Effector memory CD8-positive, alpha-beta T cell (primary cell): ENCODE measurements around the gene ATXN1.

Experiments
- ATAC-seq: fragments of 150-1000 bp; cut with Tn5 transposase; replicated peaks from 2 replicates; pipeline ENCODE4 v1.10.0; 2021; ENCODE audit warnings: mild to moderate bottlenecking, moderate library complexity
- DNase-seq, 3 experiments: peaks; one replicate each; pipeline ENCODE4 v3.0.0; 2021
- H3K27ac Mint-ChIP-seq, 2 donors: one replicate each; pipeline ENCODE4 v1.8.0; 2022; ENCODE audit warnings: mild to moderate bottlenecking in 2 of 2, mixed read lengths in 2 of 2, moderate library complexity in 2 of 2
- H3K27me3 Mint-ChIP-seq, 2 donors: one replicate each; pipeline ENCODE4 v1.8.0; 2022; ENCODE audit warnings: mixed read lengths in 2 of 2
- H3K36me3 Mint-ChIP-seq: one replicate; pipeline ENCODE4 v1.8.0; 2022; ENCODE audit warnings: mild to moderate bottlenecking, moderate library complexity, mixed read lengths; ENCODE audit not compliant: insufficient read depth
- H3K4me1 Mint-ChIP-seq, 2 donors: one replicate each; pipeline ENCODE4 v1.8.0; 2022; ENCODE audit warnings: low read depth in 2 of 2, mixed read lengths in 2 of 2
- H3K4me3 Mint-ChIP-seq, 2 donors: one replicate each; pipeline ENCODE4 v1.8.0; 2022; ENCODE audit warnings: mild to moderate bottlenecking in 2 of 2, mixed read lengths in 2 of 2, moderate library complexity in 2 of 2
- H3K9me3 Mint-ChIP-seq, 2 donors: one replicate each; pipeline ENCODE4 v1.8.0; 2022; ENCODE audit warnings: mixed read lengths in 2 of 2

ATXN1 gene

GRCh38 chr6:16313732-16314131 lies 447.5 kb downstream of the ATXN1 start:
- peaks cover 22 to 27% of the 10 kb centered on the region in 2 donors for H3K4me1 Mint-ChIP-seq
- ATAC-seq (no peak), DNase-seq (no peak)
- H3K36me3 Mint-ChIP-seq: peaks cover 13% of the 10 kb centered on the region
- H3K4me3 Mint-ChIP-seq: no peak overlapping the region
- H3K27me3 Mint-ChIP-seq: no peaks in the 10 kb centered on the region
- H3K27ac Mint-ChIP-seq: no peak overlapping the region
- H3K9me3 Mint-ChIP-seq: no peaks in the 10 kb centered on the region

DNA sequence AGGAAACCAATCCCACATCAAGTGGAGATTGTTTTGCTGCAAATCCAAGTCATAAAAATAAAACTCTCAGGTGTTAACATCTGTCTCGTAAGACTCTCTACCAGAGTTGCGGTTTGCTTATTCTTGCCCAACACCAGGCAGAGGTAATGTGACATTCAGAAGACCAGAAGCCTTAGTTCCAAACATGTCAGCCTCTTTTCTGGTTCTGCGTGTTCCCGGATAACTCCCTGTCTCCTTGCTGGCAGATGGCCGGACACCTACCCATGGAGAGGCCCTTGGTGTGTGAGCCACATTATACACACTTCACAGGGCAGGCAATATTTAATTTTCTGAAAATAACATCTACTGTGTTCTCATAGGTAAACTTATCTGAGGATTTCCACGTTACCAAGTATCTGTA lies 449.5 kb downstream of the ATXN1 start:
- no peak overlapping the region for H3K27ac Mint-ChIP-seq
- no peaks in the 10 kb centered on the region for H3K27me3 Mint-ChIP-seq
- no peak for DNase-seq
- no peak for ATAC-seq
- H3K4me1 Mint-ChIP-seq: peaks cover 9 to 12% of the 10 kb centered on the region in 2 donors
- H3K4me3 Mint-ChIP-seq: no peak overlapping the region
- H3K36me3 Mint-ChIP-seq: peaks cover 8% of the 10 kb centered on the region
- H3K9me3 Mint-ChIP-seq: no peaks in the 10 kb centered on the region

GRCh38 chr6:16306334-16306733 lies 454.9 kb downstream of the ATXN1 start:
- Mint-ChIP-seq H3K27ac (peak overlapping the region in 1 of 2 donors; percentile 17), H3K9me3 (no peaks in the 10 kb centered on the region), H3K36me3 (peaks cover 53% of the 10 kb centered on the region), H3K4me3 (no peak overlapping the region), H3K4me1 (peaks cover 0 to 9% of the 10 kb centered on the region in 2 donors), H3K27me3 (no peaks in the 10 kb centered on the region)
- ATAC-seq: no peak
- no peak for DNase-seq

DNA sequence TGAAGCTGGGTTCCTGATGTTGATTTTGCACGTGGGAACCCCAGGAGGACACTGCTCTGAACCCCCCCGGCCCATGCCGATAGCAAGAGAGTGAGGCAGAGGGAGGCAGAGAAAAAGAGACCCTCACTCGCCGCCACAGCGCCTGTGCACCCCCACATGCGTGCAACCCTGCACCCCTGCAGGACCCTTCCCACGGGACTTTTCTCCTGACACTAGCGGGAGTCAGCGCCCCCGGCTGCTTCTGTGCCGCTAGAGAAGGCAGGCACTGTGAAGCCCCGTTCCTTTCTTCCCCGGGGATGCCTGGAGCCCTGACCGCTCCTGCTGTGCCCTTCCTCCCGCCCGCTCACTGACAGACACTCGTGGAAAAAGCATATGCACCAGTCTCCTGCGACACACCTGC lies 455.5 kb downstream of the ATXN1 start:
- Mint-ChIP-seq H3K27ac (no peak overlapping the region), H3K4me1 (peaks cover 0 to 9% of the 10 kb centered on the region in 2 donors), H3K36me3 (peaks cover 53% of the 10 kb centered on the region), H3K4me3 (no peak overlapping the region), H3K9me3 (no peaks in the 10 kb centered on the region), H3K27me3 (no peaks in the 10 kb centered on the region)
- ATAC-seq: no peak
- DNase-seq: no peak

DNA sequence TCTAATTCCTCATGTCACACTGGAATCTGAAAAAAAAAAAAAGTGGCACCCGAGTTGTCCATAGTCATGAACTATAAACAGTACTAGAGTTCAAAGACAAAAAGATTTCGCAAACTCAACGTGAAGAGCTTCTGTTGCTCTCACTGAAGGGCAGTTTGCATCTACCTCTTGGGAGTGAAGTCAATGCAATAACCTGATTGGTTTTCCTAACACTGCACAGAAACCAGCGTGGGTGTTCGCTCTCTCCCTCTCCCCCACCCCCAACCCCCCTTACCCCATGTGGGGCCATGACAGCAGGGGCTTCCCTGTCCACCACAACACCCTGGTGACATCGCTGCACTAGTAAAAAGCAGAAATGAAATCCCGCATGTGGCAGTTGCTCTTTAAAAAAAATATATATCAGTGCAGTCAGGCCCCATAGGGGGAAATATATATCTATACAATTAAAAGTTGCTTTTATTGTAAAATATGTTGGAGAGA lies 456.0 kb downstream of the ATXN1 start:
- no peaks in the 10 kb centered on the region for H3K27me3 Mint-ChIP-seq
- peak; percentile 33 for ATAC-seq
- no peaks in the 10 kb centered on the region for H3K9me3 Mint-ChIP-seq
- H3K4me3 Mint-ChIP-seq: no peak overlapping the region
- H3K27ac Mint-ChIP-seq: no peak overlapping the region
- DNase-seq: no peak
- H3K36me3 Mint-ChIP-seq: peaks cover 56% of the 10 kb centered on the region
- peaks cover 0 to 8% of the 10 kb centered on the region in 2 donors for H3K4me1 Mint-ChIP-seq

DNA sequence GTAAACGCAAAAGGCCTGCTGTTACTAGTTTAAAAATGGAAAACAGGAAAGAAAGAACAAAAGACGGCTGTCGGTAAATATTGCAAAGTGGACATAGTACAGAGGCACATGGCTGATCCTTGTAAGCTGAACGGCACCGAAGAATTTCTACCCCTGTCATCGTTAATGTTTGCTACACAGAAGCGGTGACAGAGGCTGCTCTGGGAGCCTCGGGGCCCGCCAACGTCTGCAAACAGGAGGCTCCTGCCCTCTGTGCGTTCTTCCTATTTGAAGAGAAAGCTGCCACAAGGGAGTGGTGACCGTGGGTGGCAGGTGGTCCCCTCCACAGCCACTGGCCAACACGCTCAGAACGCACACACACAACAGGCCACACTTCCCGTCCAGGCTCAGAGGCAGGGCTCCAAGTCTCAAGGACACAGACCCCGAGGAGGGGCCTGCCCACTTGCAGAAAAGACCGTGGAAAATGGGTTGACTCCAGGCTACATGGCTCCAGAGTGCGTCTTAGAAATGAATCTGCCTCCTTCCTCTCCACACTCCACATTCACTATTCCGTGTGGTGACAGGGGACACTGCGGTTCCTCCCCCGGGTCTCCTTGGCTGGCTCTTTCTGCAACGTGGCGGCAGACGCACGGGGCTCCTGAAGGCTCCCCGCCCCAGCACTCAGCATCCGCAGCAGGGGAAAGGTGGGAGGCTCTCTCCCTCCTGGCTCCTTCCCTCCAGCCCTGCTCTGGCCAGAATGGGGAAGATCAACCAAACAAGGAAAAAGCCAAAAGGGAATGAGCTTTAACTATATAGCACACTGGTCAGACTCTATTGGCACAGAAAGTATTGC lies 458.3 kb downstream of the ATXN1 start:
- Mint-ChIP-seq H3K27ac (no peak overlapping the region), H3K4me3 (no peak overlapping the region), H3K9me3 (no peaks in the 10 kb centered on the region), H3K36me3 (peaks cover 54% of the 10 kb centered on the region), H3K4me1 (no peaks in the 10 kb centered on the region), H3K27me3 (no peaks in the 10 kb centered on the region)
- DNase-seq (no peak), ATAC-seq (no peak)

DNA sequence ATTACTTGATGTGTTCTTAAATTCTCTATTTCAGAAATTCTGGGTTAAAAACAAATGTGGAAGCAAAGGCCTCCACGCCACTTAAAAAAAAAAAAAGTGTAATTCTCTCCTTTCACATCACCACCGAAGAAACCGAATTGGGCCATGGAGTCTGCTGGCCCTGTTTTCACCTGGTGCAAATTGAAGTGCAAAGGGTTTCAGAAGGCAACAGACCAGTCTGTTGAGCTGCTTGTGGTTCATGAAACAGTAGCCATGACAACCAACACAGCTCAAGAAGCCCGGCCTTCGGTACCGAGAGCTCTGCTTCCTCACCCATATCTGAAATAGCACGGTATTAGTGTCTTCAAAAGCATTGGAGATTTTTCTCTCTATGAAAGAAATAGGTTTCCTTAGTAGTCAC lies 459.7 kb downstream of the ATXN1 start:
- no peaks in the 10 kb centered on the region for H3K27me3 Mint-ChIP-seq
- H3K36me3 Mint-ChIP-seq: peaks cover 49% of the 10 kb centered on the region
- no peaks in the 10 kb centered on the region for H3K4me1 Mint-ChIP-seq
- ATAC-seq (no peak), DNase-seq (no peak)
- H3K27ac Mint-ChIP-seq: no peak overlapping the region
- no peaks in the 10 kb centered on the region for H3K9me3 Mint-ChIP-seq
- H3K4me3 Mint-ChIP-seq: no peak overlapping the region

GRCh38 chr6:16299861-16300260 lies 461.4 kb downstream of the ATXN1 start:
- no peak for ATAC-seq
- Mint-ChIP-seq H3K4me1 (no peaks in the 10 kb centered on the region), H3K9me3 (no peaks in the 10 kb centered on the region), H3K4me3 (no peak overlapping the region), H3K27me3 (no peaks in the 10 kb centered on the region), H3K27ac (no peak overlapping the region), H3K36me3 (peaks cover 34% of the 10 kb centered on the region)
- DNase-seq: no peak

- H3K4me3 Mint-ChIP-seq: no peak overlapping the region
- H3K9me3 Mint-ChIP-seq: no peaks in the 10 kb centered on the region
- H3K36me3 Mint-ChIP-seq: peaks cover 3% of the 10 kb centered on the region
- H3K27me3 Mint-ChIP-seq: no peaks in the 10 kb centered on the region
- no peak overlapping the region for H3K27ac Mint-ChIP-seq
- DNase-seq (no peak), ATAC-seq (no peak)
- H3K4me1 Mint-ChIP-seq: peaks cover 0 to 2% of the 10 kb centered on the region in 2 donors
These were observed 465.1 kb downstream of the ATXN1 start for GRCh38 chr6:16296061-16296670.

DNA sequence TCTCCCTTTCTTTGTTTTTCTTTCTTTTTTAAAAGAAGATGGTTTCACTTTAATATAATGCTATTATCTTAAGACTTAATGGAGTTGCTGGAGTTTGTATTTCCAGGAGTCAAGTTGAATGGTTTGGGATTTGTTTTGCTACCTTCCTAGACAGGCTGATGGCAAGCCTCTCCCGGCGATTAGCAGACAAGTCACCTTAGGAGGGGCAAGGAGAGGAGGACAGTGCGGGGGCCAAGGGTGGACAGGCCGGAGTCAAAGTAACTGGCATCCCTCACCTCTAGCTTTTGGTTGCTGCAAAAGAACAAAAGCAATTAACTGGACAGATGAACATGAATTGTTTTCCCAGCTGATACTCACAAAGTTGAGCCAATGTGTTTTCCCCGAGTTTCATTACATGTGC lies 465.8 kb downstream of the ATXN1 start:
- ATAC-seq (no peak), DNase-seq (no peak)
- H3K27me3 Mint-ChIP-seq: peaks cover 0 to 2% of the 10 kb centered on the region in 2 donors
- H3K36me3 Mint-ChIP-seq: no peaks in the 10 kb centered on the region
- no peaks in the 10 kb centered on the region for H3K9me3 Mint-ChIP-seq
- H3K4me1 Mint-ChIP-seq: peaks cover 0 to 2% of the 10 kb centered on the region in 2 donors
- H3K4me3 Mint-ChIP-seq: no peak overlapping the region
- peak overlapping the region in 1 of 2 donors; percentile 22 for H3K27ac Mint-ChIP-seq

DNA sequence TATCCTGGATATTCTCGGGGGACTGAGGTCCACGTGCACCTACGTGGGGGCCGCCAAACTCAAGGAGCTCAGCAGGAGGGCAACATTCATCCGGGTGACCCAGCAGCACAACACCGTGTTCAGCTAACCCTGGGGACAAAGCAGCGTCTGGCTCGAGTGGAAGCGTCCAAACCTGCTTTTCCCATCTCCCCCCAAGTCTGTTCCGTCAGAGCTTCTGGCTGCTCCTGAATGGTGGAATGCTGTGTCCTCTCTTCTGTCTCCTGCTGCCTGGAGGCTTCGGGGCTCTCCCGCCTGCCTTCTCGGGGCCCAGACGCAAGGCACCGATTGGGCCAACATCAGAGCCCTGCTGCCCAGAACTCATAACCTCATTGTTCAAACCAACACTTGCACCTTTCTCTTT lies 466.2 kb downstream of the ATXN1 start:
- DNase-seq (no peak), ATAC-seq (no peak)

GRCh38 chr6:16294371-16294770 lies 466.9 kb downstream of the ATXN1 start:
- no peak for ATAC-seq
- H3K36me3 Mint-ChIP-seq: no peaks in the 10 kb centered on the region
- DNase-seq: no peak
- peak overlapping the region; percentile 22 to 79 for H3K27ac Mint-ChIP-seq
- peaks cover 0 to 12% of the 10 kb centered on the region in 2 donors for H3K27me3 Mint-ChIP-seq
- H3K4me3 Mint-ChIP-seq: no peak overlapping the region
- H3K9me3 Mint-ChIP-seq: no peaks in the 10 kb centered on the region
- H3K4me1 Mint-ChIP-seq: peaks cover 0 to 2% of the 10 kb centered on the region in 2 donors

More for the DNA sequence above, 466.2 kb downstream of the ATXN1 start:
- Mint-ChIP-seq H3K27me3 (peaks cover 0 to 6% of the 10 kb centered on the region in 2 donors), H3K36me3 (no peaks in the 10 kb centered on the region), H3K4me3 (no peak overlapping the region), H3K4me1 (peaks cover 0 to 2% of the 10 kb centered on the region in 2 donors), H3K27ac (peak overlapping the region; percentile 22 to 79), H3K9me3 (no peaks in the 10 kb centered on the region)

- Mint-ChIP-seq H3K36me3 (no peaks in the 10 kb centered on the region), H3K4me3 (no peak overlapping the region), H3K27me3 (peaks cover 0 to 16% of the 10 kb centered on the region in 2 donors), H3K27ac (peak overlapping the region in 1 of 2 donors; percentile 30), H3K4me1 (peaks cover 0 to 2% of the 10 kb centered on the region in 2 donors), H3K9me3 (no peaks in the 10 kb centered on the region)
- DNase-seq (no peak), ATAC-seq (no peak)
These were observed 468.3 kb downstream of the ATXN1 start for GRCh38 chr6:16292942-16293341.

- peak overlapping the region in 1 of 2 donors; percentile 30 for H3K27ac Mint-ChIP-seq
- no peaks in the 10 kb centered on the region for H3K36me3 Mint-ChIP-seq
- ATAC-seq (no peak), DNase-seq (no peak)
- H3K4me3 Mint-ChIP-seq: no peak overlapping the region
- H3K9me3 Mint-ChIP-seq: no peaks in the 10 kb centered on the region
- H3K27me3 Mint-ChIP-seq: peaks cover 0 to 16% of the 10 kb centered on the region in 2 donors
- peaks cover 0 to 2% of the 10 kb centered on the region in 2 donors for H3K4me1 Mint-ChIP-seq
These were observed 468.8 kb downstream of the ATXN1 start for GRCh38 chr6:16292432-16292831.
